Colonic mucosa (tissue), 4 donors: ENCODE data around the gene KCNC2. TPM values are rescaled to one million over a fixed set of nuclear protein-coding genes. Genes with fewer than 3 reads are reported as not detected.

Experiments used
- DNase-seq: peaks from one replicate; pipeline ENCODE4 v3.0.0-alpha.2; 2020
- H3K27ac ChIP-seq: fragments of 200-600 bp; one replicate; pipeline ENCODE4 v1.8.0; 2021
- H3K27me3 ChIP-seq: fragments of 200-600 bp; one replicate; pipeline ENCODE4 v1.8.0; 2021
- H3K36me3 ChIP-seq: fragments of 200-600 bp; one replicate; pipeline ENCODE4 v1.8.0; 2021
- H3K4me1 ChIP-seq: fragments of 200-600 bp; one replicate; pipeline ENCODE4 v1.8.0; 2021; ENCODE audit warnings: mild to moderate bottlenecking
- H3K4me3 ChIP-seq: fragments of 200-600 bp; one replicate; pipeline ENCODE4 v1.8.0; 2021
- H3K9ac ChIP-seq, 2 donors: one replicate each; pipeline ENCODE4 v1.7.0; 2013; ENCODE audit warnings: control low read depth in 2 of 2, low read depth in 2 of 2, low read length in 2 of 2
- H3K9me3 ChIP-seq: fragments of 200-600 bp; one replicate; pipeline ENCODE4 v1.8.0; 2021
- intact Hi-C: fragments of 100-400 bp; cut with DNase I; formaldehyde crosslinking; loops from one replicate; pipeline ENCODE4 v1.14.1; 2022
- total RNA-seq, 2 donors: library from RNA; stranded (reverse); fragmentation: NEBNext Ultra II Directional in 1 of 2; extraction: Animal tissue kit (Norgen Biotek cat#: 25700) in 1 of 2; gene quantifications; one replicate each; pipeline ENCODE4 v1.2.1, GENCODE V29; 2021
- TF ChIP-seq, protein P1 (sequence below): fragments of 200-600 bp; IDR thresholded peaks from one replicate; pipeline ENCODE4 v1.8.0; 2022; ENCODE audit warnings: antibody characterized with exemption, mild to moderate bottlenecking
- donor health status: healthy.
- donor health status: DM: no; HTN: no; CAD: no.
- donor health status: DM: no; HTN: no; CAD: no.

The KCNC2 gene
- under 1 TPM in 1 of 2 donors, not detected in 1; 0.16 TPM for total RNA-seq

DNA sequence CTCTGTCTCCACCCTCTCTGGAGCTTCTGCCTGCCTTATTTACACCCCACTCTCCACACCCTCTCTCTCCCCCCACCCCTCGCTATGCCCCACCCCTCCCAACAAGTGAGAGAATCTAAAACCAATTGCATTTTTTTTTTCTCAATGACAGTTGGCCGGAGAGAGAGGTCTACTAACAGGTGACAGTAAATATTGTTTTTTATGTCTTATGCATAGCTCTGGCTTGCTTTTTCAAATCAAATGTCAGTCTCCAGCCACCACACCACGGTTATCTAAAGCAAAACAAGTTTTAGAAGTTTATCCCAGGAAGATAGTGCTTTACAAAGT lies at the start of gene KCNC2:
Gene KCNC2 (minus strand): TSS at position 28 of the 327 bp plus-strand sequence.
- TF ChIP-seq, protein P1, sequence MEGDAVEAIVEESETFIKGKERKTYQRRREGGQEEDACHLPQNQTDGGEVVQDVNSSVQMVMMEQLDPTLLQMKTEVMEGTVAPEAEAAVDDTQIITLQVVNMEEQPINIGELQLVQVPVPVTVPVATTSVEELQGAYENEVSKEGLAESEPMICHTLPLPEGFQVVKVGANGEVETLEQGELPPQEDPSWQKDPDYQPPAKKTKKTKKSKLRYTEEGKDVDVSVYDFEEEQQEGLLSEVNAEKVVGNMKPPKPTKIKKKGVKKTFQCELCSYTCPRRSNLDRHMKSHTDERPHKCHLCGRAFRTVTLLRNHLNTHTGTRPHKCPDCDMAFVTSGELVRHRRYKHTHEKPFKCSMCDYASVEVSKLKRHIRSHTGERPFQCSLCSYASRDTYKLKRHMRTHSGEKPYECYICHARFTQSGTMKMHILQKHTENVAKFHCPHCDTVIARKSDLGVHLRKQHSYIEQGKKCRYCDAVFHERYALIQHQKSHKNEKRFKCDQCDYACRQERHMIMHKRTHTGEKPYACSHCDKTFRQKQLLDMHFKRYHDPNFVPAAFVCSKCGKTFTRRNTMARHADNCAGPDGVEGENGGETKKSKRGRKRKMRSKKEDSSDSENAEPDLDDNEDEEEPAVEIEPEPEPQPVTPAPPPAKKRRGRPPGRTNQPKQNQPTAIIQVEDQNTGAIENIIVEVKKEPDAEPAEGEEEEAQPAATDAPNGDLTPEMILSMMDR: no peak
- Histone ChIP-seq H3K27ac (no peak within 1 kb of the TSS), H3K9me3 (no peaks in the 10 kb centered on the region), H3K9ac (no peak within 1 kb of the TSS), H3K27me3 (peaks cover 8% of the 10 kb centered on the region), H3K4me3 (no peak within 1 kb of the TSS), H3K36me3 (no peaks in the 10 kb centered on the region), H3K4me1 (no peaks in the 10 kb centered on the region)
- no peak for DNase-seq
- intact Hi-C loops: no loop called here

DNA sequence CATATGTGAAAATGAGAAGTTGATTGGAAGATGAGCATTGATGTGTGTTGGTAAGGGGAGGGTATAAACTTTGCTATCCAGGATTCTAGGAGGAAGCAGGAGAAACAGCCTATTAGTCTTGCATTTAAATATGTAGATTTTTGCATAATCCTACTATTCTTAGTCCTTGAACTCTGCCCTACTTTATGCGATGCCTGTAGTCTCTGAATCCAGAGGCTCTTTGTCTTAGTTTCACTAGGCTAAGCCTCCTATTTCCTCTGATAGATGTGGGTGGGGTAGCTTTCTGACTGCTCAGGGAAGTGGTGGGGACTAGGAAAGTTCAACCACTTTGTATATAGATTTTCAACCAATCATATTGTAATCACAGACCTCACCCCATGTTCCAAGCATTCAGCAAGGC lies 49.5 kb upstream of the KCNC2 start:
- H3K9ac ChIP-seq: no peak overlapping the region
- no peaks in the 10 kb centered on the region for H3K4me1 ChIP-seq
- no peak for DNase-seq
- no peaks in the 10 kb centered on the region for H3K27me3 ChIP-seq
- H3K36me3 ChIP-seq: no peaks in the 10 kb centered on the region
- intact Hi-C loops: no loop called here
- no peak overlapping the region for H3K4me3 ChIP-seq
- no peaks in the 10 kb centered on the region for H3K9me3 ChIP-seq
- H3K27ac ChIP-seq: no peak overlapping the region
- TF ChIP-seq, protein P1: no peak

DNA sequence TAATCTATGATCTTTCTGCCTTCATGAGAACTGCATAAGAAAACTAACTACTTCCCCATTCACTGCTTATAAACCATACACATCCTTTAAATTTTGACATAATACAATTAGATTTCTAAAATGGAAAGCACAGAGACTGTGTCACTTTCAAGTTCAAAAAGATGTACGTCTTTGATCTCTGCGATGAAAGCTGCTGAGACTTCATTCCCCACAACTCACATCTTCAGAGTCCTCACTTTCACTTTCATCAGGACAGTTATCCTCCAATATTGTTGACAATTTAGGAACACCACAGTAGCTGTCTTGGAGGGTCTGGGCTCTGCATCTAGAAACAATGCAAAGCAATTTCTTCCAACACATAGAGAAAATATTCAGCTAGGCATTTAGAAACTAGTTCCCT lies 47.9 kb upstream of the KCNC2 start:
- Histone ChIP-seq H3K4me1 (no peaks in the 10 kb centered on the region), H3K27ac (no peak overlapping the region), H3K27me3 (no peaks in the 10 kb centered on the region), H3K4me3 (no peak overlapping the region), H3K9me3 (no peaks in the 10 kb centered on the region), H3K36me3 (no peaks in the 10 kb centered on the region), H3K9ac (no peak overlapping the region)
- intact Hi-C loops: no loop called here
- TF ChIP-seq, protein P1: no peak
- DNase-seq: no peak

DNA sequence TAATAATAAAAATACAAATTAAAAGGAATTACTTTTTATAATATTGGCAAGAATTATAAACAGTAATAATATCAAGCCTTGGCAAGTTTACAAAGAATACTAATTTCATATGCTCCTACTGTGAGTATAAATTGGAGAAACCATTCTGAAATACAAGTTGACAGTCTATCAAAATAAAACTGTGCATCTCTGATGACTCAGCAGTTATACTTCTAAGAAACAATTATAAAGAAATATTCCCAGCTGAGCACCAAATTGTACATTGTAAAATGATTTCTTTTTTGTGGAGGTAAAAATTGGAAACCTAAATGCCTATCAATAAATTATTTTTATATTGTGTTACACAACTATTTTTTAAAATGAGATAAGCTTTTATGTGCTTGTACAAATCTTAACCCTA lies 35.5 kb upstream of the KCNC2 start:
- H3K9me3 ChIP-seq: no peaks in the 10 kb centered on the region
- no peak overlapping the region for H3K27ac ChIP-seq
- H3K4me1 ChIP-seq: no peaks in the 10 kb centered on the region
- no peaks in the 10 kb centered on the region for H3K36me3 ChIP-seq
- DNase-seq: no peak
- H3K27me3 ChIP-seq: no peaks in the 10 kb centered on the region
- TF ChIP-seq, protein P1: no peak
- no peak overlapping the region for H3K9ac ChIP-seq
- intact Hi-C loops: no loop called here
- no peak overlapping the region for H3K4me3 ChIP-seq

DNA sequence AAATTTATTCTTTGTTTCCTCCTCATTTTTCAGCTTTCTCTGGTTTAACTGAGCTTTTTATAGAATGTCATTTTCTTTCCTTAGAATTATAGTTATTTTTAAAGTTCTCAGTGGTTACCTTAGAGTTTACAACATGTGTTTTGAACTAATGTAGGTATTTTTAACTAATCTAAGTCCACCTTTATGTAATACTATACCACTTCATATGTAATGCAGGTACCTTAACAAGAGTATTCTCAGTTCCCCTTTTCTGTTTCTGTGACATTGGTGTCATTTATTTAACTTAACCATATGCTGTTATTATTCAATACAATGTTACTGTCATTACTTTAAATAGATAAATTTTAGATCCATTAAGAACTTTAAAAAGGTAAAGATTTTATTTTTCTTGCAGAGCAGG lies 30.3 kb upstream of the KCNC2 start:
- intact Hi-C loops: no loop called here
- Histone ChIP-seq H3K9ac (no peak overlapping the region), H3K4me3 (no peak overlapping the region), H3K36me3 (no peaks in the 10 kb centered on the region), H3K4me1 (no peaks in the 10 kb centered on the region), H3K27ac (no peak overlapping the region), H3K27me3 (no peaks in the 10 kb centered on the region), H3K9me3 (no peaks in the 10 kb centered on the region)
- TF ChIP-seq, protein P1: no peak
- no peak for DNase-seq

DNA sequence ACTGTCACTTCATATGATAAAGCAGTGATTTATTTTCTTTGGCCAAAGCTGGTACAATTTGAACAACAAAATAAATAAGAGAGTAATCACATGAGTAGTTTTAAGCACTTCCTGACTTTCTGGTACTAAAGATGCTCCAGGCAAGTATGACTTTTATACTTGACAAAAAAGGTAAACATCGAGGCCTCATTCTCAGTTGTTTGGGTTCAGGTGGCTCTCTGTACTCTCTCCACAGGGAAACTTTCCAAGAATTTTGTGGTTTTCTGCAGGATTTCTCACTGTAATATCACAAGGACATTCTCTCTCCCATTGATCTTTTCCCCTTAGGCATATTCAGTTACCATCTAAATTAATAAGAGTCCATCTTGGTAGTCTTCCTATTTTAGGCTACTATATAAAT lies 26.6 kb upstream of the KCNC2 start:
- H3K36me3 ChIP-seq: no peaks in the 10 kb centered on the region
- DNase-seq: no peak
- intact Hi-C loops: no loop called here
- no peak overlapping the region for H3K27ac ChIP-seq
- no peak overlapping the region for H3K4me3 ChIP-seq
- no peak overlapping the region for H3K9ac ChIP-seq
- TF ChIP-seq, protein P1: no peak
- no peaks in the 10 kb centered on the region for H3K9me3 ChIP-seq
- no peaks in the 10 kb centered on the region for H3K27me3 ChIP-seq
- H3K4me1 ChIP-seq: no peaks in the 10 kb centered on the region
